Adrenal gland (tissue), 12 donors: ENCODE measurements around the gene PHB1. TPM values are rescaled to one million over a fixed set of nuclear protein-coding genes. Genes with fewer than 3 reads are reported as not detected.
"Not testable (repeated sequence)": the region's sequence is repeated elsewhere in the genome, so short reads cannot be mapped to it uniquely, and the experiment has no call there.

Experiments
- DNase-seq, 7 donors: peaks; one replicate each; pipeline ENCODE4 v3.0.0-alpha.2; 2019 to 2020
- H3K27ac ChIP-seq, 5 donors: fragments of 200-600 bp; sonication (generic) in 4 of 5; 1 replicate in 3 of 5; 2 replicates in 2 of 5; pipeline versions ENCODE4 v1.5.1 to v1.8.0; 2016 to 2020; ENCODE audit warnings: mild to moderate bottlenecking in 1 of 5
- H3K27me3 ChIP-seq: fragments of 200-600 bp; 2 replicates; pipeline ENCODE4 v1.8.0; 2021
- H3K36me3 ChIP-seq, 2 donors: fragments of 200-600 bp; replicated peaks in 1 of 2; 1 replicate in 1 of 2; 2 replicates in 1 of 2; pipeline versions ENCODE4 v1.5.1 to v1.8.0; 2018 to 2022
- H3K4me1 ChIP-seq, 2 donors: fragments of 200-600 bp; replicated peaks in 1 of 2; 1 replicate in 1 of 2; 2 replicates in 1 of 2; pipeline versions ENCODE4 v1.5.1 to v1.8.0; 2018 to 2021
- H3K4me3 ChIP-seq, 4 donors: fragments of 200-600 bp; sonication (generic) in 3 of 4; one replicate each; pipeline ENCODE4 v1.5.1; 2016 to 2018
- H3K9me3 ChIP-seq, 3 donors: fragments of 200-600 bp; sonication (generic) in 1 of 3; replicated peaks in 1 of 3; 1 replicate in 2 of 3; 2 replicates in 1 of 3; pipeline versions ENCODE4 v1.5.1 to v1.8.0; 2016 to 2021
- CTCF ChIP-seq, 6 experiments: fragments of 450-650 bp in 4 of 6; fragments of 200-600 bp in 2 of 6; sonication (generic) in 1 of 6; IDR thresholded peaks; 1 replicate in 5 of 6; 2 replicates in 1 of 6; pipeline versions ENCODE4 v1.5.1 to v1.8.0; 2016 to 2021; ENCODE audit warnings: antibody characterized with exemption in 6 of 6, mild to moderate bottlenecking in 2 of 6, moderate library complexity in 1 of 6
- POLR2A ChIP-seq, 2 donors: fragments of 450-650 bp; IDR thresholded peaks; one replicate each; pipeline ENCODE4 v1.6.1; 2017; ENCODE audit warnings: antibody characterized with exemption in 2 of 2, mild to moderate bottlenecking in 2 of 2, moderate library complexity in 1 of 2
- WGBS, 4 donors: extraction: QIAGEN DNeasy Blood & Tissue Kit in 2 of 4; methylation state at CpG; one replicate each; pipeline versions ENCODE4 v1.1.5 to v1.1.7; 2013 to 2017; 5-methylcytosine and 5-hydroxymethylcytosine counted together
- intact Hi-C, 2 donors: fragments of 100-400 bp; cut with DNase I; formaldehyde crosslinking; loops; one replicate each; pipeline versions ENCODE4 v1.14.1 to v1.15.0; 2022 to 2023
- polyA plus RNA-seq, 3 donors: library from polyadenylated mRNA; stranded (reverse); fragments of 200-250 nt in 2 of 3; fragments of 350-450 nt in 1 of 3; fragmentation: Illumina TruSeq in 1 of 3; extraction: RNeasy Lipid Tissue Mini Kit (QIAGEN cat#74804) in 1 of 3; gene quantifications; one replicate each; pipeline ENCODE4 v1.2.3, GENCODE V29; 2013 to 2014
- total RNA-seq, 9 donors: library from RNA; depleted of rRNA in 4 of 9; stranded (reverse); fragments of >200 nt in 4 of 9; fragments of 120-200 nt in 1 of 9; fragmentation: NEBNext Ultra II Directional in 1 of 9; extraction: Animal tissue kit (Norgen Biotek cat#: 25700) in 1 of 9; gene quantifications; one replicate each; pipeline versions ENCODE4 v1.1.0 to v1.2.4, GENCODE V29; 2013 to 2023
- donor health status: healthy with polysubstance abuse.
- donor health status: Bipolar disorder and iron deficiency.
- donor health status: DM: yes; HTN: yes; CAD: no.
- donor health status: DM: no; HTN: no; CAD: no.
- donor health status: DM: no; HTN: no; CAD: no.
- donor health status: DM: yes; HTN: yes; CAD: no.

PHB1 gene
- total and polyA plus RNA-seq, 12 donors: 66.4 to 222 (median 123) TPM

- Histone ChIP-seq H3K4me3 (no peak overlapping the region), H3K27me3 (no peaks in the 10 kb centered on the region), H3K36me3 (no peaks in the 10 kb centered on the region), H3K4me1 (no peaks in the 10 kb centered on the region), H3K27ac (no peak overlapping the region), H3K9me3 (no peaks in the 10 kb centered on the region)
- intact Hi-C loops: no loop called here
- TF ChIP-seq POLR2A (IDR thresholded peaks at IDR 0.05) (no peak), CTCF (IDR thresholded peaks at IDR 0.05) (no peak)
- WGBS, 4 donors: 65 to 73% (median 69%) methylated on average over 13 of the region's 13 CpGs
- no peak for DNase-seq
Measured at GRCh38 chr17:49370971-49371834, 43.5 kb downstream of the PHB1 start.

DNA sequence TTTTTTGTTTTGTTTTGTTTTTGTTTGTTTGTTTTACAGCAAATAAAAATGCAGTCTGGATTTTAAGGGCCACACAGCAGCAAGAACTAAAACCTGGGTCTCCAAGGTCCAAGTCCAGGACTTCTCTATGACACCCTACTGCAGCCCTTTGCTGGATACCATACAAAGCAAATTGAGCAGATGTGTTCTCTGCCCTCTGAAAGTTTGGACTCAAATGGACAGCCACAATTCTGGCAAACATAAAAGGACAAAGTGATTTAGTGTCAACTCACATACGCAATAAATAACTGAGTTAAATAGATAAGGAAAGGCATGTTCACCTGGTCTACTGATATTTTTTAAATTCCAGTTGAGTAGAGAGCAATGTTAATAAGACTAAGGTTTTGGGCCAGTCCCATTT lies 44.9 kb downstream of the PHB1 start:
- 92 to 96% (median 94%) methylated on average over 1 of the region's 1 CpG for WGBS, 4 donors
- intact Hi-C loops: no loop called here
- no peaks in the 10 kb centered on the region for H3K9me3 ChIP-seq
- DNase-seq: no peak
- TF ChIP-seq POLR2A (IDR thresholded peaks at IDR 0.05) (no peak), CTCF (IDR thresholded peaks at IDR 0.05) (no peak)
- H3K4me3 ChIP-seq: no peak overlapping the region
- no peaks in the 10 kb centered on the region for H3K4me1 ChIP-seq
- no peaks in the 10 kb centered on the region for H3K36me3 ChIP-seq
- no peak overlapping the region for H3K27ac ChIP-seq
- H3K27me3 ChIP-seq: no peaks in the 10 kb centered on the region

DNA sequence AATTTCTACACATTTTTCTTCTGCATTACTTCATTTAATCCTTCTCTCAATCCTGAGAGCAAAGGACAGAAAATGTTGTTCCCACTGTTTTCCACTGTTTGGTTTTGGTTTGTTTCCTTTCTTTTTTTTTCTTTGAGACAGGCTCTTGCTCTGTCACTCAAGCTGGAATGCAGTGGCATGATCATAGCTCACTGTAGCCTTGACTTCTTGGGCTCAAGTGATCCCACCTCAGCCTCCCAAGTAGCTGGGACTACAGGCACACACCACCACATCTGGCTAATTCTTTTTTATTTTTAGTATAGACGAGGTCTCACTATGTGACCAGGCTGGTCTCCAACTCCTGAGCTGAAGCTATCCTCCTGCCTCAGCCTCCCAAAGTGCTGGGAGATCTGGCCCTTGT lies 45.6 kb downstream of the PHB1 start:
- Histone ChIP-seq H3K36me3 (no peaks in the 10 kb centered on the region), H3K4me1 (no peaks in the 10 kb centered on the region), H3K4me3 (no peak overlapping the region), H3K9me3 (no peaks in the 10 kb centered on the region), H3K27me3 (no peaks in the 10 kb centered on the region), H3K27ac (no peak overlapping the region)
- no peak for DNase-seq
- 43 to 79% (median 53%) methylated on average over 1 of the region's 1 CpG for WGBS, 4 donors
- TF ChIP-seq CTCF (IDR thresholded peaks at IDR 0.05): no peak
- no peak for TF ChIP-seq POLR2A (IDR thresholded peaks at IDR 0.05)
- intact Hi-C loops: no loop called here

GRCh38 chr17:49365667-49366066 lies 49.0 kb downstream of the PHB1 start:
- Histone ChIP-seq H3K36me3 (no peaks in the 10 kb centered on the region), H3K9me3 (no peaks in the 10 kb centered on the region), H3K4me1 (peaks cover 2 to 4% of the 10 kb centered on the region in 2 donors), H3K4me3 (no peak overlapping the region), H3K27me3 (no peaks in the 10 kb centered on the region), H3K27ac (no peak overlapping the region)
- peak in 6 of 7 donors; percentile 32 to 76 (median 58) for DNase-seq
- TF ChIP-seq POLR2A (IDR thresholded peaks at IDR 0.05): no peak
- peak in 4 of 6 experiments; percentile 28 to 39 (median 34) for TF ChIP-seq CTCF (IDR thresholded peaks at IDR 0.05)
- intact Hi-C loops: no loop called here
- WGBS, 4 donors: 20 to 29% (median 28%) methylated on average over 2 of the region's 2 CpGs

DNA sequence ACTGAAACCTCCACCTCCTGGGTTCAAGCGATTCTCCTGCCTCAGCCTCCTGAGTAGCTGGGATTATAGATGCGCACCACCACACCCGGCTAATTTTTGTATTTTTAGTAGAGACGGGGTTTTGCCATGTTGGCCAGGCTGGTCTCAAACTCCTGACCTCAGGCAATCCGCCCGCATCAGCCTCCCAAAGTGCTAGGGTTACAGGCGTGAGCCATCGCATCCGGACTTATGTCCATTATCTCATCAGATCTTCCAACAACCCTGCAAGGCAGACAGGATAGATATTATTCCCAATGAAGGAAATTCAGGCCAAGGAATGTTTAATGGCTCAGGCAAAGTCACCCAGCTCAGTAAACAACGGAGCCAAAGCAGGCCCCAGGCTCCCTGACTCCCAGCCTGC lies 49.6 kb downstream of the PHB1 start:
- 90 to 95% (median 93%) methylated on average over 10 of the region's 10 CpGs for WGBS, 4 donors
- H3K27ac ChIP-seq: not testable (repeated sequence)

More for the DNA sequence above, 49.6 kb downstream of the PHB1 start:
- H3K4me3 ChIP-seq, DNase-seq, H3K36me3 ChIP-seq, H3K27me3 ChIP-seq, intact Hi-C loops, H3K9me3 ChIP-seq, H3K4me1 ChIP-seq: not testable (repeated sequence)
